Measurements from ENCODE around the gene TEKT3.

Gene TEKT3

DNA sequence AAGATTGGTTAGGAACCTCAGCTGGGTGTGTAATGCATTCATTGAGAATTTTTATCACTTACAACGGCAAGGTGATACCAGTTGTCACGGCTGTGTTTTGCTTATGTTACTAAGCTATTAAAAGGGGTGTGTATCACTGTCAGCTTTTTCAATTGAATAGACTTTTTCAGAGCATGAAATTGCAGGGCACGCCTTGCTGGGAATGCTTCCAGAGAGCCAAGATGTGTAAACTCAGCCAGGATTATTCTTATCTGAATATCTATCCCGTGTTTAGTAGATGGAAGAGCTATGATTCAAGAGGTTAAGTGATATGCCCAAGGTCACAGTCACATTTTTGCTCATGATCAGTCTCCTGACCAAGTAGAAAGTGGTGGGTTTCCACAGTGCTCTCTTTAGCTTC lies 6.6 kb upstream of the TEKT3 start:
- H3K4me3 ChIP-seq (ENCODE audit: low read depth, low read length) = no peak overlapping the region
- H3K36me3 ChIP-seq (ENCODE audit: control insufficient read depth, insufficient read depth, low read length) = no peaks in the 10 kb centered on the region
- H3K9ac ChIP-seq (ENCODE audit: low read depth, low read length) = no peak overlapping the region
- no peaks in the 10 kb centered on the region for H3K4me1 ChIP-seq (ENCODE audit: control insufficient read depth, insufficient read depth, low read length)
- H3K9me3 ChIP-seq (ENCODE audit: control insufficient read depth, insufficient read depth, low read length) = no peaks in the 10 kb centered on the region
- peaks cover 11% of the 10 kb centered on the region for H3K27me3 ChIP-seq (ENCODE audit: control insufficient read depth, insufficient read depth, low read length)

- no peak overlapping the region for H3K9ac ChIP-seq (ENCODE audit: low read depth, low read length)
- H3K9me3 ChIP-seq (ENCODE audit: control insufficient read depth, insufficient read depth, low read length) = no peaks in the 10 kb centered on the region
- no peaks in the 10 kb centered on the region for H3K4me1 ChIP-seq (ENCODE audit: control insufficient read depth, insufficient read depth, low read length)
- peaks cover 20% of the 10 kb centered on the region for H3K27me3 ChIP-seq (ENCODE audit: control insufficient read depth, insufficient read depth, low read length)
- no peaks in the 10 kb centered on the region for H3K36me3 ChIP-seq (ENCODE audit: control insufficient read depth, insufficient read depth, low read length)
- no peak overlapping the region for H3K4me3 ChIP-seq (ENCODE audit: low read depth, low read length)
Observed at GRCh38 chr17:15346066-15346595, 4.7 kb upstream of the TEKT3 start.

DNA sequence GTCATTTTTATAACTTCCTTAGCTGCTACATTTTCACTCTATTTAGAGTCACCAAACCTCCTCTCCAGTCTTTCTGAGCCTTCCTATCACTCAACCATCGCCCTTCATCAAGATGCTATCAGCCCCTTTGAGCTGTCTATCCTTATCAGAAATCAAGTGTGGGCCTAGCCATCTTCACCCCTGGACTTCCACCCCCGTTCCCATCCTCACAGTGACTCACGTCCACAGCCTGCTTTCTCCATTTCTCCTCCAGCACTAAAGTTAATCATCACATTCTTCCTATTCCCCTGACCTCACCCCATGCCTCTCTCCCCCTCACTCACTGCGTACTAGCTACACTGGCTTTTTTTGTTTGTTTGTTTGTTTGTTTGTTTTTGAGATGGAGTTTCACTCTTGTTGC lies 2.4 kb upstream of the TEKT3 start:
- H3K4me3 ChIP-seq (ENCODE audit: low read depth, low read length) = no peak overlapping the region
- no peaks in the 10 kb centered on the region for H3K4me1 ChIP-seq (ENCODE audit: control insufficient read depth, insufficient read depth, low read length)
- H3K9me3 ChIP-seq (ENCODE audit: control insufficient read depth, insufficient read depth, low read length) = no peaks in the 10 kb centered on the region
- no peaks in the 10 kb centered on the region for H3K36me3 ChIP-seq (ENCODE audit: control insufficient read depth, insufficient read depth, low read length)
- peaks cover 27% of the 10 kb centered on the region for H3K27me3 ChIP-seq (ENCODE audit: control insufficient read depth, insufficient read depth, low read length)
- no peak overlapping the region for H3K9ac ChIP-seq (ENCODE audit: low read depth, low read length)

GRCh38 chr17:15342460-15342859 lies 1.1 kb upstream of the TEKT3 start:
- Histone ChIP-seq H3K36me3 (ENCODE audit: control insufficient read depth, insufficient read depth, low read length) (no peaks in the 10 kb centered on the region), H3K4me1 (ENCODE audit: control insufficient read depth, insufficient read depth, low read length) (no peaks in the 10 kb centered on the region), H3K9ac (ENCODE audit: low read depth, low read length) (no peak overlapping the region), H3K27me3 (ENCODE audit: control insufficient read depth, insufficient read depth, low read length) (peaks cover 24% of the 10 kb centered on the region), H3K4me3 (ENCODE audit: low read depth, low read length) (no peak overlapping the region), H3K9me3 (ENCODE audit: control insufficient read depth, insufficient read depth, low read length) (no peaks in the 10 kb centered on the region)

GRCh38 chr17:15341966-15342365 lies 569 bp upstream of the TEKT3 start:
- H3K9me3 ChIP-seq (ENCODE audit: control insufficient read depth, insufficient read depth, low read length) = no peaks in the 10 kb centered on the region
- no peak overlapping the region for H3K9ac ChIP-seq (ENCODE audit: low read depth, low read length)
- H3K4me1 ChIP-seq (ENCODE audit: control insufficient read depth, insufficient read depth, low read length) = no peaks in the 10 kb centered on the region
- peaks cover 24% of the 10 kb centered on the region for H3K27me3 ChIP-seq (ENCODE audit: control insufficient read depth, insufficient read depth, low read length)
- no peaks in the 10 kb centered on the region for H3K36me3 ChIP-seq (ENCODE audit: control insufficient read depth, insufficient read depth, low read length)
- H3K4me3 ChIP-seq (ENCODE audit: low read depth, low read length) = peak overlapping the region; percentile 76

GRCh38 chr17:15340966-15341365 lies 431 bp downstream of the TEKT3 start:
- Histone ChIP-seq H3K4me3 (ENCODE audit: low read depth, low read length) (peak overlapping the region; percentile 76), H3K4me1 (ENCODE audit: control insufficient read depth, insufficient read depth, low read length) (no peaks in the 10 kb centered on the region), H3K9ac (ENCODE audit: low read depth, low read length) (peak overlapping the region; percentile 66), H3K36me3 (ENCODE audit: control insufficient read depth, insufficient read depth, low read length) (no peaks in the 10 kb centered on the region), H3K9me3 (ENCODE audit: control insufficient read depth, insufficient read depth, low read length) (no peaks in the 10 kb centered on the region), H3K27me3 (ENCODE audit: control insufficient read depth, insufficient read depth, low read length) (peaks cover 21% of the 10 kb centered on the region)

GRCh38 chr17:15335446-15335845 lies 6.0 kb downstream of the TEKT3 start:
- H3K4me1 ChIP-seq (ENCODE audit: control insufficient read depth, insufficient read depth, low read length) = peaks cover 15% of the 10 kb centered on the region
- H3K4me3 ChIP-seq (ENCODE audit: low read depth, low read length) = no peak overlapping the region
- no peak overlapping the region for H3K9ac ChIP-seq (ENCODE audit: low read depth, low read length)
- no peaks in the 10 kb centered on the region for H3K9me3 ChIP-seq (ENCODE audit: control insufficient read depth, insufficient read depth, low read length)
- H3K36me3 ChIP-seq (ENCODE audit: control insufficient read depth, insufficient read depth, low read length) = no peaks in the 10 kb centered on the region
- H3K27me3 ChIP-seq (ENCODE audit: control insufficient read depth, insufficient read depth, low read length) = peaks cover under 1% of the 10 kb centered on the region

- no peaks in the 10 kb centered on the region for H3K9me3 ChIP-seq (ENCODE audit: control insufficient read depth, insufficient read depth, low read length)
- no peak overlapping the region for H3K9ac ChIP-seq (ENCODE audit: low read depth, low read length)
Observed at GRCh38 chr17:15334266-15334665, 7.1 kb downstream of the TEKT3 start.

GRCh38 chr17:15332338-15332737 lies 9.1 kb downstream of the TEKT3 start:
- Histone ChIP-seq H3K4me3 (ENCODE audit: low read depth, low read length) (no peak overlapping the region), H3K9ac (ENCODE audit: low read depth, low read length) (no peak overlapping the region), H3K9me3 (ENCODE audit: control insufficient read depth, insufficient read depth, low read length) (no peaks in the 10 kb centered on the region), H3K36me3 (ENCODE audit: control insufficient read depth, insufficient read depth, low read length) (no peaks in the 10 kb centered on the region), H3K27me3 (ENCODE audit: control insufficient read depth, insufficient read depth, low read length) (no peaks in the 10 kb centered on the region), H3K4me1 (ENCODE audit: control insufficient read depth, insufficient read depth, low read length) (peaks cover 15% of the 10 kb centered on the region)

More at GRCh38 chr17:15334266-15334665, 7.1 kb downstream of the TEKT3 start:
- Histone ChIP-seq H3K27me3 (ENCODE audit: control insufficient read depth, insufficient read depth, low read length) (no peaks in the 10 kb centered on the region), H3K4me3 (ENCODE audit: low read depth, low read length) (no peak overlapping the region), H3K36me3 (ENCODE audit: control insufficient read depth, insufficient read depth, low read length) (no peaks in the 10 kb centered on the region), H3K4me1 (ENCODE audit: control insufficient read depth, insufficient read depth, low read length) (peaks cover 15% of the 10 kb centered on the region)

- no peak overlapping the region for H3K9ac ChIP-seq (ENCODE audit: low read depth, low read length)
- no peaks in the 10 kb centered on the region for H3K36me3 ChIP-seq (ENCODE audit: control insufficient read depth, insufficient read depth, low read length)
- no peaks in the 10 kb centered on the region for H3K4me1 ChIP-seq (ENCODE audit: control insufficient read depth, insufficient read depth, low read length)
- no peaks in the 10 kb centered on the region for H3K27me3 ChIP-seq (ENCODE audit: control insufficient read depth, insufficient read depth, low read length)
- H3K9me3 ChIP-seq (ENCODE audit: control insufficient read depth, insufficient read depth, low read length) = no peaks in the 10 kb centered on the region
- no peak overlapping the region for H3K4me3 ChIP-seq (ENCODE audit: low read depth, low read length)
Observed at GRCh38 chr17:15323131-15323530, 18.3 kb downstream of the TEKT3 start.

DNA sequence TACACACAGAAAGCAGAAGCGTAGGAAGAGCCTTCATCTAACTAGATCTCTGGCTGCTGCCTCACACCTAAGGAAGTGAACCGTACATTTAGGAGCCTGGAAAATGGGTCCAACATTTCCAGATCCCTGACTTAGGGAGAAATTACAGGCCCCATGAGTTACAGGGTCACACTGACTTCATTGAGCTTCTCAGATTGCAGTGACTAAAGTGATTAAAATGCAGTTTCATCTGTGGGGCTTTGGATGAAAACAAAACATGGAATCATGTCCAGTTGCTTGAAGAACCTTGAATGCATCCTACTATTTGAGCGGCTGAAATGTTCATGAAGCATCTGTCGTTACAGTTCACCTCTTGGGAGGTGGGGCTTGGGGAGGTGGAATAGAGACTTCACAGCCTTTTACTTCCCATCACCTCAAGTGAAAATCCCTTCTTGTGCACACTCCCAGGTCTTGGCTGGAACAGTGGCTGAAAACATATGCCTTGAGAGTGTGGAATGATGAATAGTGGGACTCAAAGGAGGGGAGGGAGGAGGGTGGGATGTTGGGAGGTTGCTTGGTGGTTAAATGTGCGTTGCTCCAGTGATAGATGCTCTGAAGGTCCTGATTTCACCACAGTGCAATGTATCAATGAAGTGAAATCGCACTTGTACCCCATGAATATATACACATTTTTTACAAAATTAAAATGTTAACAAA lies 19.7 kb downstream of the TEKT3 start:
- H3K4me1 ChIP-seq (ENCODE audit: control insufficient read depth, insufficient read depth, low read length) = no peaks in the 10 kb centered on the region
- H3K36me3 ChIP-seq (ENCODE audit: control insufficient read depth, insufficient read depth, low read length) = no peaks in the 10 kb centered on the region
- H3K4me3 ChIP-seq (ENCODE audit: low read depth, low read length) = no peak overlapping the region
- H3K9ac ChIP-seq (ENCODE audit: low read depth, low read length) = no peak overlapping the region
- H3K27me3 ChIP-seq (ENCODE audit: control insufficient read depth, insufficient read depth, low read length) = no peaks in the 10 kb centered on the region
- no peaks in the 10 kb centered on the region for H3K9me3 ChIP-seq (ENCODE audit: control insufficient read depth, insufficient read depth, low read length)

- Histone ChIP-seq H3K36me3 (ENCODE audit: control insufficient read depth, insufficient read depth, low read length) (no peaks in the 10 kb centered on the region), H3K4me1 (ENCODE audit: control insufficient read depth, insufficient read depth, low read length) (no peaks in the 10 kb centered on the region), H3K27me3 (ENCODE audit: control insufficient read depth, insufficient read depth, low read length) (no peaks in the 10 kb centered on the region), H3K9me3 (ENCODE audit: control insufficient read depth, insufficient read depth, low read length) (no peaks in the 10 kb centered on the region), H3K9ac (ENCODE audit: low read depth, low read length) (no peak overlapping the region), H3K4me3 (ENCODE audit: low read depth, low read length) (no peak overlapping the region)
Observed at GRCh38 chr17:15319452-15320010, 21.9 kb downstream of the TEKT3 start.

Measured in iPS-15b (cell line).